Testis (tissue), 3 donors: ENCODE data around the gene WNT16. TPM values are rescaled to one million over a fixed set of nuclear protein-coding genes. Genes with fewer than 3 reads are reported as not detected.

ENCODE experiments used
- DNase-seq: peaks from one replicate; pipeline ENCODE4 v3.0.0-alpha.2; 2019
- H3K27ac ChIP-seq, 2 donors: fragments of 200-600 bp; sonication (generic); one replicate each; pipeline ENCODE4 v1.5.1; 2019
- H3K27me3 ChIP-seq: fragments of 200-600 bp; sonication (generic); one replicate; pipeline ENCODE4 v1.5.1; 2019
- H3K36me3 ChIP-seq: fragments of 200-600 bp; sonication (generic); one replicate; pipeline ENCODE4 v1.5.1; 2017; ENCODE audit warnings: low read depth; ENCODE audit errors: missing control alignments
- H3K4me1 ChIP-seq: fragments of 200-600 bp; sonication (generic); one replicate; pipeline ENCODE4 v1.5.1; 2019
- H3K4me3 ChIP-seq, 2 donors: fragments of 200-600 bp; sonication (generic); one replicate each; pipeline ENCODE4 v1.5.1; 2017 to 2019
- H3K9me3 ChIP-seq: fragments of 200-600 bp; sonication (generic); one replicate; pipeline ENCODE4 v1.5.1; 2017
- POLR2A ChIP-seq: fragments of 450-650 bp; IDR thresholded peaks from one replicate; pipeline ENCODE4 v1.6.1; 2017; ENCODE audit warnings: antibody characterized with exemption, mild to moderate bottlenecking, moderate library complexity
- WGBS, 2 donors: methylation state at CpG; one replicate each; pipeline ENCODE4 v1.1.5; 2018; 5-methylcytosine and 5-hydroxymethylcytosine counted together
- intact Hi-C: fragments of 100-400 bp; cut with DNase I; formaldehyde crosslinking; loops from one replicate; pipeline ENCODE4 v1.15.1; 2023; ENCODE audit warnings: low total_unique reads
- polyA plus RNA-seq: library from polyadenylated mRNA; stranded (reverse); fragments of 350-450 nt; fragmentation: Illumina TruSeq; extraction: RNeasy Lipid Tissue Mini Kit (QIAGEN cat#74804); gene quantifications from one replicate; pipeline ENCODE4 v1.2.3, GENCODE V29; 2014; ENCODE audit warnings: low read depth, low replicate concordance; ENCODE audit not compliant: insufficient read depth
- total RNA-seq, 2 donors: library from RNA; depleted of rRNA; stranded (reverse); fragments of >200 nt; gene quantifications; one replicate each; pipeline ENCODE4 v1.2.3, GENCODE V29; 2016
- TF ChIP-seq, protein P1 (sequence below), 3 experiments: fragments of 450-650 bp in 2 of 3; fragments of 200-600 bp in 1 of 3; sonication (generic) in 1 of 3; IDR thresholded peaks; one replicate each; pipeline ENCODE4 v1.5.1; 2016 to 2019; ENCODE audit warnings: antibody characterized with exemption in 3 of 3, mild to moderate bottlenecking in 2 of 3, moderate library complexity in 1 of 3

Gene WNT16
- total and polyA plus RNA-seq, 3 donors from 2014 or later: 0.12 to 0.51 TPM; not detected in 1

GRCh38 chr7:121300685-121301420, 27.9 kb upstream of the WNT16 start:
- Histone ChIP-seq H3K9me3 (no peaks in the 10 kb centered on the region), H3K27me3 (no peaks in the 10 kb centered on the region), H3K36me3 (no peaks in the 10 kb centered on the region), H3K27ac (no peak overlapping the region), H3K4me3 (no peak overlapping the region), H3K4me1 (no peaks in the 10 kb centered on the region)
- intact Hi-C loops: no loop called here
- 93 to 96% methylated on average over 2 of the region's 2 CpGs for WGBS, 2 donors
- DNase-seq: no peak
- TF ChIP-seq, protein P1, sequence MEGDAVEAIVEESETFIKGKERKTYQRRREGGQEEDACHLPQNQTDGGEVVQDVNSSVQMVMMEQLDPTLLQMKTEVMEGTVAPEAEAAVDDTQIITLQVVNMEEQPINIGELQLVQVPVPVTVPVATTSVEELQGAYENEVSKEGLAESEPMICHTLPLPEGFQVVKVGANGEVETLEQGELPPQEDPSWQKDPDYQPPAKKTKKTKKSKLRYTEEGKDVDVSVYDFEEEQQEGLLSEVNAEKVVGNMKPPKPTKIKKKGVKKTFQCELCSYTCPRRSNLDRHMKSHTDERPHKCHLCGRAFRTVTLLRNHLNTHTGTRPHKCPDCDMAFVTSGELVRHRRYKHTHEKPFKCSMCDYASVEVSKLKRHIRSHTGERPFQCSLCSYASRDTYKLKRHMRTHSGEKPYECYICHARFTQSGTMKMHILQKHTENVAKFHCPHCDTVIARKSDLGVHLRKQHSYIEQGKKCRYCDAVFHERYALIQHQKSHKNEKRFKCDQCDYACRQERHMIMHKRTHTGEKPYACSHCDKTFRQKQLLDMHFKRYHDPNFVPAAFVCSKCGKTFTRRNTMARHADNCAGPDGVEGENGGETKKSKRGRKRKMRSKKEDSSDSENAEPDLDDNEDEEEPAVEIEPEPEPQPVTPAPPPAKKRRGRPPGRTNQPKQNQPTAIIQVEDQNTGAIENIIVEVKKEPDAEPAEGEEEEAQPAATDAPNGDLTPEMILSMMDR (IDR thresholded peaks at IDR 0.05): no peak
- TF ChIP-seq POLR2A: no peak

- no peak overlapping the region for H3K27ac ChIP-seq
- H3K4me1 ChIP-seq: no peaks in the 10 kb centered on the region
- H3K9me3 ChIP-seq: no peaks in the 10 kb centered on the region
- H3K36me3 ChIP-seq: no peaks in the 10 kb centered on the region
- no peaks in the 10 kb centered on the region for H3K27me3 ChIP-seq
- DNase-seq: no peak
- intact Hi-C loops: no loop called here
- WGBS, 2 donors: 78 to 89% methylated on average over 9 of the region's 9 CpGs
- no peak for TF ChIP-seq POLR2A
- TF ChIP-seq, protein P1 (IDR thresholded peaks at IDR 0.05): no peak
- H3K4me3 ChIP-seq: no peak overlapping the region
These were observed 27.2 kb upstream of the WNT16 start for GRCh38 chr7:121301446-121302213.

DNA sequence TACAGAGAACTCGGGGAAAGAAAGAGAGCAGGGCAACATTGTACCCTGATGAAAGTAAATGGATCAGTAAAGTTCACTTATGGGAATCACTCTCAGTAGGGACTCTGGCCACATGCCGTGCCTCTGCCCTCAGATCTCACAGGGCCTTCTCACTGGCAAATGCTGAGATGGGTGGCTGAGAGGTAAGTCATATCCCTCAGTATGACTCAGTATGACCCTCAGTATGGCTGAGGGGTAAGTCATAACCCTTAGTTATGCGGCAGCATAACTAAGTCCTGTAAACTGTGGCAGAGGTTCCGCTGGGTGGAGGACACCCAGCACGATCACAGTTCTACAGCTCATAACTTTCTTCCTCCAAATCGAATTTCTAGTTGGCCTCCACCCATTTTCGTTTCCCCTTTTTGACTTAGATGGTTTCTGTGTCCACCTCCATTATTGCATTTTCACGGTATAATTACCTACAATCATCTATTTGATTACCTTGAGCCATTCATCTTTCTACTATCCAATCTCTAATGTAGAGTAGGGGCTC, 26.5 kb upstream of the WNT16 start:
- Histone ChIP-seq H3K27me3 (no peaks in the 10 kb centered on the region), H3K9me3 (no peaks in the 10 kb centered on the region), H3K4me3 (no peak overlapping the region), H3K36me3 (no peaks in the 10 kb centered on the region), H3K27ac (no peak overlapping the region), H3K4me1 (no peaks in the 10 kb centered on the region)
- intact Hi-C loops: no loop called here
- 83 to 90% methylated on average over 8 of the region's 8 CpGs for WGBS, 2 donors
- no peak for TF ChIP-seq POLR2A
- no peak for DNase-seq

DNA sequence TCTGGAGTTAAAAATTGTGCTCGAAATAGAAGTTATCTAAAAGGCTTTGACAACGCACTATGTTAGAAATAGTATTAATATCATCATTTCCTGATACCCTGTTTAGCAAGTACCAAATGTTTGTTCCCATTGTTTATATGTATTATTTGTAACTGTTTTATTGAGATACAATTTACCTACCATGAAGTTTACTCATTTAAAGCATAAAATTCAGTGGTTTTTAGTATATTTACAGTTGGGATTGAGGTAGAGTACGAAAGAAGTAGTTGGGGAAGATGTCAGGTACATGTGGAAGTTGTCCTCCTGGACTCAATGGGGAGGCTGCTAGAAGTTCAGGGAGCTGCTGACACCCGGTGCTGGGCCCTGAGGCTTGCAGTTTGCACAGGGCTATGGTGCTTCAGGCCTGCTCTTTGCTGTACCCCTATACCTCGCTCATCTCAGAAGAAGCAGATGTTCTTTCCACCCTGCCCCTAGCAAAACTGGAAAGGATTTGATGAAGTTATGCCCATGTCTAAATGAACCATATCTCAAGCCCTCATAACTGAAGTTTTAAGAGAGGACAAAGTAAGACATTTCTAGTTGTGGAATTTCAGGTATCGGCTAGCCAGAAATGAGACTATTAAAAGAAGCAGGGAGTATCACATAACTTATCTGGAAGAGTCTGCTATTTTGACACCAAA, 25.2 kb upstream of the WNT16 start:
- 87 to 92% methylated on average over 6 of the region's 6 CpGs for WGBS, 2 donors

More for the DNA sequence above, 25.2 kb upstream of the WNT16 start:
- no peaks in the 10 kb centered on the region for H3K27me3 ChIP-seq
- TF ChIP-seq POLR2A: no peak
- TF ChIP-seq, protein P1 (IDR thresholded peaks at IDR 0.05): no peak
- H3K4me3 ChIP-seq: no peak overlapping the region
- intact Hi-C loops: no loop called here
- DNase-seq: no peak
- H3K27ac ChIP-seq: no peak overlapping the region
- no peaks in the 10 kb centered on the region for H3K4me1 ChIP-seq
- H3K36me3 ChIP-seq: no peaks in the 10 kb centered on the region
- no peaks in the 10 kb centered on the region for H3K9me3 ChIP-seq
